T-cell (primary cell): ENCODE measurements around the gene CLEC16A. TPM values are rescaled to one million over a fixed set of nuclear protein-coding genes. Genes with fewer than 3 reads are reported as not detected.

Source experiments
- ATAC-seq, 4 experiments: fragments of 200-7000 bp in 3 of 4; fragments of 150-1000 bp in 1 of 4; cut with Tn5 transposase; replicated peaks in 1 of 4; 1 replicate in 3 of 4; 2 replicates in 1 of 4; pipeline ENCODE4 v1.10.0; 2021; ENCODE audit warnings: moderate library complexity in 3 of 4, mild to moderate bottlenecking in 2 of 4, moderate number of reproducible peaks in 1 of 4
- CTCF ChIA-PET, 2 donors: fragments of 300-600 bp; sonication (Branson Sonifier 250); formaldehyde crosslinking; loops; one replicate each; lab custom pipeline; 2022; ENCODE audit warnings: antibody characterized with exemption in 2 of 2; lab: Charles Lee
- POLR2A ChIA-PET, 2 donors: fragments of 300-600 bp; sonication (Branson Sonifier 250); formaldehyde crosslinking; loops; one replicate each; lab custom pipeline; 2022; ENCODE audit warnings: antibody characterized with exemption in 2 of 2; lab: Charles Lee
- DNase-seq, 35 experiments: peaks; one replicate each; pipeline versions ENCODE4 v3.0.0 to v3.0.0-alpha.2; 2013 to 2023
- H3K27ac ChIP-seq: one replicate; pipeline ENCODE4 v1.5.1; 2013; ENCODE audit warnings: low read length
- H3K27me3 ChIP-seq, 2 experiments: replicated peaks in 1 of 2; 1 replicate in 1 of 2; 2 replicates in 1 of 2; pipeline versions ENCODE4 v1.6.1 to v1.7.0; 2013; ENCODE audit warnings: low read length in 1 of 2, mixed read lengths in 1 of 2; ENCODE audit not compliant: control insufficient read depth in 2 of 2, insufficient read depth in 2 of 2; ENCODE audit errors: extremely low read depth in 1 of 2
- H3K36me3 ChIP-seq, 2 donors: 1 replicate in 1 of 2; 2 replicates in 1 of 2; pipeline versions ENCODE4 v1.6.1 to v1.7.0; 2013; ENCODE audit warnings: low read length in 1 of 2; ENCODE audit not compliant: control insufficient read depth in 2 of 2, insufficient read depth in 1 of 2; ENCODE audit errors: extremely low read depth in 1 of 2
- H3K4me1 ChIP-seq, 2 experiments: 1 replicate in 1 of 2; 2 replicates in 1 of 2; pipeline versions ENCODE4 v1.6.1 to v1.7.0; 2013; ENCODE audit warnings: low read length in 2 of 2, mixed read lengths in 1 of 2; ENCODE audit not compliant: insufficient read depth in 2 of 2, control insufficient read depth in 1 of 2; ENCODE audit errors: extremely low read depth in 1 of 2
- H3K4me3 ChIP-seq, 2 donors: 1 replicate in 1 of 2; 2 replicates in 1 of 2; pipeline versions ENCODE4 v1.5.1 to v1.7.0; 2013; ENCODE audit warnings: mild to moderate bottlenecking in 2 of 2, low read length in 1 of 2, moderate library complexity in 1 of 2; ENCODE audit not compliant: control insufficient read depth in 1 of 2; ENCODE audit errors: extremely low read depth in 1 of 2
- H3K9me3 ChIP-seq: 2 replicates; pipeline ENCODE4 v1.7.0; 2013
- H3K27ac Mint-ChIP-seq, 2 donors: one replicate each; pipeline ENCODE4 v1.8.0; 2020 to 2021; ENCODE audit warnings: mild to moderate bottlenecking in 2 of 2, mixed read lengths in 2 of 2
- H3K27me3 Mint-ChIP-seq, 2 donors: one replicate each; pipeline ENCODE4 v1.8.0; 2021 to 2022; ENCODE audit warnings: mixed read lengths in 2 of 2
- H3K36me3 Mint-ChIP-seq: one replicate; pipeline ENCODE4 v1.8.0; 2021; ENCODE audit warnings: mixed read lengths
- H3K4me1 Mint-ChIP-seq, 3 donors: one replicate each; pipeline ENCODE4 v1.8.0; 2020 to 2022; ENCODE audit warnings: mixed read lengths in 3 of 3, mild to moderate bottlenecking in 1 of 3
- H3K4me3 Mint-ChIP-seq, 3 donors: one replicate each; pipeline ENCODE4 v1.8.0; 2020 to 2022; ENCODE audit warnings: mild to moderate bottlenecking in 3 of 3, mixed read lengths in 3 of 3, moderate library complexity in 3 of 3
- H3K9me3 Mint-ChIP-seq, 3 donors: one replicate each; pipeline ENCODE4 v1.8.0; 2020 to 2022; ENCODE audit warnings: mixed read lengths in 3 of 3
- WGBS: methylation state at CpG from one replicate; pipeline ENCODE4 v1.1.5; 2013; ENCODE audit warnings: missing lambda C conversion rate; ENCODE audit not compliant: insufficient coverage; 5-methylcytosine and 5-hydroxymethylcytosine counted together
- total RNA-seq, 35 experiments: library from RNA in 6 of 35; stranded (reverse) in 6 of 35; fragments of 120-200 nt in 1 of 35; gene quantifications; one replicate each; pipeline versions ENCODE4 v1.2.1 to v1.2.4 and lab custom pipeline; 2013 to 2026

CLEC16A gene
- total RNA-seq, 5 donors from 2014 or later (not counting 1 experiment from before 2014, with no cell fraction given), result 27.4 to 34.6 (median 28.7) TPM

DNA sequence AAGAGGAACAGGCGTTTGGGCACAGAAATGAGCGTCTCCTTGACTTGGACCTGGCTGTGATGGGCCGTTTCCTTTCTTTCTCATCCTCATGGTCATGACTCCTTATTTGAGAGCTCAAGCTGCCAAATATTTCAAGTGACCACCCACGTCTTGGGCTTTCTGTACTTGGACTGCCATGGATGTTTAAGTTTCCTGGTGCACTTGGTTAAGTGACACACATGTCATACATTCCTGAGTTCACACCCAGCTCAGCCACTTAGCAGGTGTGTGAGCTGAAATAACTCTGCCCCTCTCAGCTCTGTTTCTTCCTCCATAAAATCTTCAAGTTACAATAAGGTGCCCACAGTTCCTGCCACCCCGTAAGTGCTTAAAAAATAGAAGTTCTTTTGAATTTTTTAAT, 114.5 kb downstream of the CLEC16A start:
- Mint-ChIP-seq H3K9me3 (no peaks in the 10 kb centered on the region), H3K27ac (no peak overlapping the region), H3K36me3 (peaks cover 47% of the 10 kb centered on the region), H3K4me3 (no peak overlapping the region), H3K27me3 (no peaks in the 10 kb centered on the region), H3K4me1 (peaks cover 11 to 14% (median 12%) of the 10 kb centered on the region in 3 donors)
- ChIA-PET POLR2A (no interaction called here), CTCF (interaction anchor here in 1 of 2 donors (0.7 kb wide), 1 partner anchor 88 kb away, joined by 3 read pairs; no protein-coding TSS in a partner anchor)
- no peak for DNase-seq
- Histone ChIP-seq H3K9me3 (no peaks in the 10 kb centered on the region), H3K4me1 (no peaks in the 10 kb centered on the region), H3K36me3 (peaks cover 5 to 50% of the 10 kb centered on the region in 2 donors), H3K27ac (no peak overlapping the region), H3K27me3 (no peaks in the 10 kb centered on the region), H3K4me3 (no peak overlapping the region)
- ATAC-seq, result no peak
- 97% methylated on average over 3 of the region's 5 CpGs for WGBS

DNA sequence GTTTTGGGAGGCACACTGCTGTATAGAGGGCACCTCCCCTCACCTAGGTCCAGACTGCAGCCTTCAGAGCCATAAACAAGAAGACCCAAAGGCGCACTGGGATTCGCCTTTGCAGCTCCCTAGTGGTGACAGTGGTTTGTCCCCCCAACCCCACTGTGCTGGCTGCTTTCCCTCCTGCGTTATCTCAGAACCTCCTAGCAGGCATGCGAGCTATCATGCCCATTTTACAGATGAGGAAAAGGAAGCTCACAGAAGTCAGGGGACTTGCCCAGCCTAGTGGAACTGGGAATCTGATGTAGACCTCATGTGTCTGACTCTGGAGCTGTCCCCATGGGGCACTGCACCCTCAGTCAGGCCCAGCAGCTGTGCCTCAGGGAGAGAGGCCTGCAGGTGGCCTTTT, 115.2 kb downstream of the CLEC16A start:
- ChIA-PET POLR2A (no interaction called here), CTCF (no interaction called here)

DNA sequence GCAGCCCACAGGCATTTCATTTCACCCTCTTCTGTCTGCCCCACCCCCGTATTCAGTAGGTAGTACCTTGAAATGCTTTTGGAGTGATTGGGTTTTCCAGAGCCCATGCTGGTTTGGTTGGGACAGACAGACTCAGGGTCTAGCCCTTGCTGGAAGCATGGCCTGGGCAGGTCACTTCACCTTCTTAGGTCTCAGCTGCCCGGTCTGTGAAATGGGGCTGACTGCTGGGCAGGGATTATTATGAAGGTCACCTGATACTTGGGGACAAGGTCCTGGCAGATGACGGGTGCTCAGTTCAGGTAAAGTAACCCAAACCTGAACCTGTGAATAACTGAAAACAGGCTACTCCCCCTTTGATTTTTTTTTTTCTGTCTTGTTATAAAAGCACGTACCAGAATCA, 116.0 kb downstream of the CLEC16A start:
- 100% methylated on average over 2 of the region's 4 CpGs for WGBS
- DNase-seq, result no peak

More for the DNA sequence above, 115.2 kb downstream of the CLEC16A start:
- H3K36me3 Mint-ChIP-seq, result peaks cover 50% of the 10 kb centered on the region
- H3K27me3 Mint-ChIP-seq, result no peaks in the 10 kb centered on the region
- Histone ChIP-seq H3K4me1 (no peaks in the 10 kb centered on the region), H3K9me3 (no peaks in the 10 kb centered on the region), H3K4me3 (no peak overlapping the region), H3K27me3 (no peaks in the 10 kb centered on the region), H3K36me3 (peaks cover 5 to 50% of the 10 kb centered on the region in 2 donors), H3K27ac (no peak overlapping the region)
- no peak for DNase-seq
- no peak for ATAC-seq
- no peak overlapping the region for H3K4me3 Mint-ChIP-seq
- H3K9me3 Mint-ChIP-seq, result no peaks in the 10 kb centered on the region
- peaks cover 5 to 9% (median 6%) of the 10 kb centered on the region in 3 donors for H3K4me1 Mint-ChIP-seq
- no peak overlapping the region for H3K27ac Mint-ChIP-seq
- 100% methylated on average over 3 of the region's 4 CpGs for WGBS

GRCh38 chr16:11060842-11061241, 116.5 kb downstream of the CLEC16A start:
- Histone ChIP-seq H3K27me3 (no peaks in the 10 kb centered on the region), H3K27ac (no peak overlapping the region), H3K36me3 (peaks cover 11 to 53% of the 10 kb centered on the region in 2 donors), H3K4me1 (no peaks in the 10 kb centered on the region), H3K4me3 (no peak overlapping the region), H3K9me3 (no peaks in the 10 kb centered on the region)
- Mint-ChIP-seq H3K9me3 (no peaks in the 10 kb centered on the region), H3K27ac (no peak overlapping the region), H3K36me3 (peaks cover 53% of the 10 kb centered on the region), H3K27me3 (no peaks in the 10 kb centered on the region), H3K4me1 (peaks cover 0 to 6% (median 4%) of the 10 kb centered on the region in 3 donors), H3K4me3 (no peak overlapping the region)
- ChIA-PET POLR2A (no interaction called here), CTCF (interaction anchor here in 1 of 2 donors (1.0 kb wide), 1 partner anchor 97 kb away, joined by 3 read pairs; no protein-coding TSS in a partner anchor)
- ATAC-seq (no peak), DNase-seq (no peak)
- 100% methylated on average over 5 of the region's 7 CpGs for WGBS

More for the DNA sequence above, 116.0 kb downstream of the CLEC16A start:
- H3K4me3 ChIP-seq, result no peak overlapping the region
- H3K27ac ChIP-seq, result no peak overlapping the region
- peaks cover 7 to 50% of the 10 kb centered on the region in 2 donors for H3K36me3 ChIP-seq
- POLR2A ChIA-PET, result interaction anchor here in 1 of 2 donors (0.6 kb wide), 1 partner anchor 45 kb away, joined by 3 read pairs; no protein-coding TSS in a partner anchor
- Mint-ChIP-seq H3K36me3 (peaks cover 50% of the 10 kb centered on the region), H3K27ac (no peak overlapping the region), H3K9me3 (no peaks in the 10 kb centered on the region), H3K4me1 (peaks cover 0 to 6% (median 5%) of the 10 kb centered on the region in 3 donors), H3K27me3 (no peaks in the 10 kb centered on the region), H3K4me3 (no peak overlapping the region)
- no peaks in the 10 kb centered on the region for H3K9me3 ChIP-seq
- no peaks in the 10 kb centered on the region for H3K27me3 ChIP-seq
- CTCF ChIA-PET, result no interaction called here
- H3K4me1 ChIP-seq, result no peaks in the 10 kb centered on the region
- no peak for ATAC-seq

GRCh38 chr16:11061629-11062270, 117.4 kb downstream of the CLEC16A start:
- ChIA-PET CTCF (interaction anchor here in 1 of 2 donors (1.0 kb wide), 1 partner anchor 97 kb away, joined by 3 read pairs; no protein-coding TSS in a partner anchor), POLR2A (no interaction called here)
- no peak for ATAC-seq
- Histone ChIP-seq H3K36me3 (peaks cover 11 to 48% of the 10 kb centered on the region in 2 donors), H3K27me3 (no peaks in the 10 kb centered on the region), H3K9me3 (no peaks in the 10 kb centered on the region), H3K4me3 (no peak overlapping the region), H3K27ac (no peak overlapping the region), H3K4me1 (no peaks in the 10 kb centered on the region)
- Mint-ChIP-seq H3K4me3 (no peak overlapping the region), H3K36me3 (peaks cover 53% of the 10 kb centered on the region), H3K9me3 (no peaks in the 10 kb centered on the region), H3K4me1 (peaks cover 0 to 2% (median 0%) of the 10 kb centered on the region in 3 donors), H3K27ac (no peak overlapping the region), H3K27me3 (no peaks in the 10 kb centered on the region)
- 88% methylated on average over 3 of the region's 6 CpGs for WGBS
- no peak for DNase-seq

DNA sequence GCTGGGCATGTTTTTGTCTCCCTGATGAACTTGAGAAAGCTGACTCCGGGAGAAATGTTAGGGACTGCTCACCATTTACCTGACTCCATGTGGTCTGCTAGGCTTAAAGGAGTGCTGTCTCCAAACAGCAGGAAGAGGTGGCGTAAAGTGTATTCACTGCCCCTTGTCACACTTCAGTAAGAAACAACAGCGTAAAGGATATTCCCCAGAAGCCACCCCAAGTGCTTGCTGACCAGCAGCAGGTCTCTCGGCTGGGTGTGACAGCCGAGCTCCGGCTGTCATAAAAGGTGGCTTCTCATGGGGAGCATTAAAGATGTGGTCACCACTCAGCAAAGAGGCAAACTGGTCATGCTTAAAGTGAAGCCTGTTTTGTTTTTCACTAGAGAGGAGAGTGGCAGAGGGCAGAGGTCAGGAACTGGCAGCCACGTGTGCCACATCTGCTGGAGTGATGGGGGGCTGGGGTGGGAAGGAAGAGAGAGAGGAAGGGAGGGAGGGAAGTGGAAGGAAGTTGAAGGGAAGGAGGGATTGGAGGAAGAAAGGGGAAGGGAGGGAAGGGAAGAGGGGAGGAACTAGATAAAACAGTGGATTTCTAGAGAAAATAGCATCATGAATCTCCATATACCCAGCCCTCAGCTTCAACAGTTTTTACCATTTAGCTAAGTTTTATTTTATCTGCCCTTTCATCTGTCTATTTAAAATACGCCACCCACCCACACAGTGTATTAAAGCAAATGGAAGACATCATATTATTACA, 119.3 kb downstream of the CLEC16A start:
- Histone ChIP-seq H3K9me3 (no peaks in the 10 kb centered on the region), H3K36me3 (peaks cover 11 to 36% of the 10 kb centered on the region in 2 donors), H3K27ac (no peak overlapping the region), H3K4me3 (no peak overlapping the region), H3K4me1 (no peaks in the 10 kb centered on the region), H3K27me3 (no peaks in the 10 kb centered on the region)
- Mint-ChIP-seq H3K27ac (no peak overlapping the region), H3K4me3 (no peak overlapping the region), H3K27me3 (no peaks in the 10 kb centered on the region), H3K4me1 (no peaks in the 10 kb centered on the region), H3K36me3 (peaks cover 59% of the 10 kb centered on the region), H3K9me3 (no peaks in the 10 kb centered on the region)
- ChIA-PET CTCF (interaction anchor here in 1 of 2 donors (0.6 kb wide), 1 partner anchor 545 kb away, joined by 4 read pairs; no protein-coding TSS in a partner anchor), POLR2A (no interaction called here)
- no peak for ATAC-seq
- 91% methylated on average over 5 of the region's 8 CpGs for WGBS
- no peak for DNase-seq
